GM06990 (cell line): ENCODE measurements around the gene EXOC3.
"Not testable (repeated sequence)": the region's sequence is repeated elsewhere in the genome, so short reads cannot be mapped to it uniquely, and the experiment has no call there.

Source experiments
- DNase-seq: peaks from one replicate; pipeline ENCODE4 v3.0.0-alpha.2; 2011; ENCODE audit not compliant: insufficient read length; ENCODE audit errors: extremely low read depth
- H3K27me3 ChIP-seq: replicated peaks from 2 replicates; pipeline ENCODE4 v1.6.0; 2011; ENCODE audit warnings: low read length; ENCODE audit not compliant: control insufficient read depth, insufficient read depth
- H3K36me3 ChIP-seq: 2 replicates; pipeline ENCODE4 v1.5.1; 2011; ENCODE audit warnings: low read length; ENCODE audit not compliant: control insufficient read depth, insufficient read depth
- H3K4me3 ChIP-seq: replicated peaks from 2 replicates; pipeline ENCODE4 v1.5.1; 2011; ENCODE audit warnings: low read depth, mild to moderate bottlenecking, control low read depth, low read length
- CTCF ChIP-seq: IDR thresholded peaks from 2 replicates; pipeline ENCODE4 v1.5.1; 2011; ENCODE audit warnings: low read length, control low read depth, mild to moderate bottlenecking, inconsistent platforms; ENCODE audit not compliant: insufficient read depth, poor library complexity, severe bottlenecking

EXOC3 gene

GRCh38 chr5:471750-472058 lies 28.7 kb downstream of the EXOC3 start:
- Histone ChIP-seq H3K4me3 (peak overlapping the region; percentile 79), H3K27me3 (no peaks in the 10 kb centered on the region), H3K36me3 (peaks cover 6% of the 10 kb centered on the region)
- no peak for DNase-seq
- no peak for TF ChIP-seq CTCF

- Histone ChIP-seq H3K4me3 (peak overlapping the region; percentile 79), H3K36me3 (peaks cover 5% of the 10 kb centered on the region), H3K27me3 (no peaks in the 10 kb centered on the region)
- DNase-seq, result no peak
- TF ChIP-seq CTCF, result no peak
Observed at GRCh38 chr5:472076-472655, 29.2 kb downstream of the EXOC3 start.

GRCh38 chr5:472656-473550 lies 29.9 kb downstream of the EXOC3 start:
- Histone ChIP-seq H3K4me3 (peak overlapping the region; percentile 80), H3K27me3 (no peaks in the 10 kb centered on the region), H3K36me3 (peaks cover 5% of the 10 kb centered on the region)
- DNase-seq, result peak; percentile 89
- TF ChIP-seq CTCF, result no peak

GRCh38 chr5:473551-474192 lies 30.7 kb downstream of the EXOC3 start:
- peak; percentile 63 for DNase-seq

GRCh38 chr5:474232-474839 lies 31.4 kb downstream of the EXOC3 start:
- not testable (repeated sequence) for H3K36me3 ChIP-seq, DNase-seq, H3K27me3 ChIP-seq
- H3K4me3 ChIP-seq, result peak overlapping the region; percentile 80

More at GRCh38 chr5:473551-474192, 30.7 kb downstream of the EXOC3 start:
- TF ChIP-seq CTCF, result no peak
- Histone ChIP-seq H3K4me3 (peak overlapping the region; percentile 80), H3K36me3 (peaks cover 5% of the 10 kb centered on the region), H3K27me3 (no peaks in the 10 kb centered on the region)
